Uterus (tissue), 2 donors: ENCODE measurements around the gene ATP7A.

Experiments
- CTCF ChIP-seq, 4 experiments: fragments of 200-600 bp in 2 of 4; fragments of 450-650 bp in 2 of 4; sonication (generic) in 2 of 4; IDR thresholded peaks; one replicate each; pipeline ENCODE4 v1.5.1; 2016 to 2019; ENCODE audit warnings: antibody characterized with exemption in 4 of 4, mild to moderate bottlenecking in 2 of 4, moderate library complexity in 1 of 4
- POLR2A ChIP-seq, 2 donors: fragments of 450-650 bp; IDR thresholded peaks; one replicate each; pipeline ENCODE4 v1.6.1; 2016; ENCODE audit warnings: antibody characterized with exemption in 2 of 2, mild to moderate bottlenecking in 1 of 2, moderate library complexity in 1 of 2

GRCh38 chrX:77893713-77894112 is 16.8 kb upstream of the ATP7A start:
- TF ChIP-seq CTCF (IDR thresholded peaks at IDR 0.05) (no peak), POLR2A (IDR thresholded peaks at IDR 0.05) (no peak)
